ENCODE results near the gene ATP6V0A4. TPM values are rescaled to one million over a fixed set of nuclear protein-coding genes. Genes with fewer than 3 reads are reported as not detected.

ATP6V0A4 gene
- total and polyA plus RNA-seq, 2 of the 13 experiments (the other 11 are each of a cell fraction or from before 2014, with no cell fraction given): 0.24 to 0.25 TPM

DNA sequence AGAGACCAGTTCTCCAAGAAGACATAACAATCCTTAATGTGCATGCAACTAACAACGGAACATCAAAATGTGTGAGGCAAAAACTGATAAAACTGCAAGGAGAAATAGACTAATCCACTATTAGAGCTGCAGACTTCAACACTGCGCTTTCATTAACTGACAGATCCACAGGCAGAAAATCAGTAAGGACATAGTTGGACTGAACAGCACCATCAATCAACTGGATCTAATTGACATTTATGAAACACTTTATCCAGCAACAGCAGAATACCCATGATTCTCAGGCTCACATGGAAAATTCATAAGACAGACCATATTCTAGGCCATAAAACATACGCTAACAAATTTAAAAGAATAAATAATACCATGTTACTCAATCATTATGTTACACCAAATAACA, 21.6 kb upstream of the ATP6V0A4 start:
- in situ Hi-C loops (cut with HindIII; ENCODE audit: extremely low pct_ligation_motif_present, low pct_unique_long_range_greater_than_20kb): no loop called here
- ChIA-PET CTCF (ENCODE audit: low intra/inter-chr PET ratio, low total read pairs) (no interaction called here), POLR2A (no interaction called here)

More for the DNA sequence above, 21.6 kb upstream of the ATP6V0A4 start:
- Histone ChIP-seq H4K20me1 (ENCODE audit: insufficient read depth, low read length) (no peaks in the 10 kb centered on the region), H3K27me3 (ENCODE audit: control insufficient read depth in 1 of 2, insufficient read depth in 2 of 2, low read length in 2 of 2) (no peaks in the 10 kb centered on the region), H3K27ac (ENCODE audit: extremely low read length, insufficient read depth, low read length) (no peak overlapping the region), H3K9me3 (ENCODE audit: low read length) (no peaks in the 10 kb centered on the region), H3K4me1 (ENCODE audit: insufficient read depth, low read length) (peaks cover 15% of the 10 kb centered on the region), H3K9ac (ENCODE audit: insufficient read depth, low read depth, low read length) (no peak overlapping the region), H3K4me3 (replicated peaks in 1 of 3; ENCODE audit: insufficient read depth in 1 of 3, low read depth in 2 of 3, low read length in 3 of 3) (no peak overlapping the region), H2AFZ (ENCODE audit: low read length) (no peak overlapping the region), H3K79me2 (ENCODE audit: insufficient read depth, low read length) (no peaks in the 10 kb centered on the region), H3K36me3 (replicated peaks in 1 of 2; ENCODE audit: control insufficient read depth in 1 of 2, insufficient read depth in 2 of 2, low read length in 2 of 2) (no peaks in the 10 kb centered on the region), H3K4me2 (ENCODE audit: low read depth, low read length) (no peak overlapping the region)
- no peak for FAIRE-seq
- TF ChIP-seq ZNF253 (CRISPR knock-in tag; IDR thresholded peaks at IDR 0.05; ENCODE audit: borderline replicate concordance): no peak
- no peak for TF ChIP-seq ZNF333 (CRISPR knock-in tag; IDR thresholded peaks at IDR 0.05; ENCODE audit: borderline replicate concordance)
- no peak for TF ChIP-seq MTF1 (CRISPR knock-in tag; IDR thresholded peaks at IDR 0.05)
- TF ChIP-seq, protein P1, sequence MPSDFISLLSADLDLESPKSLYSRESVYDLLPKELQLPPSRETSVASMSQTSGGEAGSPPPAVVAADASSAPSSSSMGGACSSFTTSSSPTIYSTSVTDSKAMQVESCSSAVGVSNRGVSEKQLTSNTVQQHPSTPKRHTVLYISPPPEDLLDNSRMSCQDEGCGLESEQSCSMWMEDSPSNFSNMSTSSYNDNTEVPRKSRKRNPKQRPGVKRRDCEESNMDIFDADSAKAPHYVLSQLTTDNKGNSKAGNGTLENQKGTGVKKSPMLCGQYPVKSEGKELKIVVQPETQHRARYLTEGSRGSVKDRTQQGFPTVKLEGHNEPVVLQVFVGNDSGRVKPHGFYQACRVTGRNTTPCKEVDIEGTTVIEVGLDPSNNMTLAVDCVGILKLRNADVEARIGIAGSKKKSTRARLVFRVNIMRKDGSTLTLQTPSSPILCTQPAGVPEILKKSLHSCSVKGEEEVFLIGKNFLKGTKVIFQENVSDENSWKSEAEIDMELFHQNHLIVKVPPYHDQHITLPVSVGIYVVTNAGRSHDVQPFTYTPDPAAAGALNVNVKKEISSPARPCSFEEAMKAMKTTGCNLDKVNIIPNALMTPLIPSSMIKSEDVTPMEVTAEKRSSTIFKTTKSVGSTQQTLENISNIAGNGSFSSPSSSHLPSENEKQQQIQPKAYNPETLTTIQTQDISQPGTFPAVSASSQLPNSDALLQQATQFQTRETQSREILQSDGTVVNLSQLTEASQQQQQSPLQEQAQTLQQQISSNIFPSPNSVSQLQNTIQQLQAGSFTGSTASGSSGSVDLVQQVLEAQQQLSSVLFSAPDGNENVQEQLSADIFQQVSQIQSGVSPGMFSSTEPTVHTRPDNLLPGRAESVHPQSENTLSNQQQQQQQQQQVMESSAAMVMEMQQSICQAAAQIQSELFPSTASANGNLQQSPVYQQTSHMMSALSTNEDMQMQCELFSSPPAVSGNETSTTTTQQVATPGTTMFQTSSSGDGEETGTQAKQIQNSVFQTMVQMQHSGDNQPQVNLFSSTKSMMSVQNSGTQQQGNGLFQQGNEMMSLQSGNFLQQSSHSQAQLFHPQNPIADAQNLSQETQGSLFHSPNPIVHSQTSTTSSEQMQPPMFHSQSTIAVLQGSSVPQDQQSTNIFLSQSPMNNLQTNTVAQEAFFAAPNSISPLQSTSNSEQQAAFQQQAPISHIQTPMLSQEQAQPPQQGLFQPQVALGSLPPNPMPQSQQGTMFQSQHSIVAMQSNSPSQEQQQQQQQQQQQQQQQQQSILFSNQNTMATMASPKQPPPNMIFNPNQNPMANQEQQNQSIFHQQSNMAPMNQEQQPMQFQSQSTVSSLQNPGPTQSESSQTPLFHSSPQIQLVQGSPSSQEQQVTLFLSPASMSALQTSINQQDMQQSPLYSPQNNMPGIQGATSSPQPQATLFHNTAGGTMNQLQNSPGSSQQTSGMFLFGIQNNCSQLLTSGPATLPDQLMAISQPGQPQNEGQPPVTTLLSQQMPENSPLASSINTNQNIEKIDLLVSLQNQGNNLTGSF (CRISPR knock-in tag; IDR thresholded peaks at IDR 0.05): no peak
- TF ChIP-seq CENPT (CRISPR knock-in tag; IDR thresholded peaks at IDR 0.05; ENCODE audit: low read depth): no peak
- TF ChIP-seq MIER3 (CRISPR knock-in tag; IDR thresholded peaks at IDR 0.05; ENCODE audit: borderline replicate concordance): no peak
- TF ChIP-seq MBNL3 (CRISPR knock-in tag; conservative IDR thresholded peaks at IDR 0.05): no peak
- no peak for TF ChIP-seq TEAD2 (CRISPR knock-in tag; IDR thresholded peaks at IDR 0.05)
- no peak for TF ChIP-seq IRF2 (CRISPR knock-in tag; IDR thresholded peaks at IDR 0.05)
- TF ChIP-seq ZNF572 (CRISPR knock-in tag; IDR thresholded peaks at IDR 0.05): no peak
- TF ChIP-seq EP300 (IDR thresholded peaks at IDR 0.05; ENCODE audit: low read depth in 2 of 2, low read length in 2 of 2): no peak
- TF ChIP-seq EP300 (CRISPR knock-in tag; IDR thresholded peaks at IDR 0.05; ENCODE audit: borderline replicate concordance): no peak
- no peak for TF ChIP-seq ZEB1 (IDR thresholded peaks at IDR 0.05; ENCODE audit: insufficient replicate concordance, low read depth)
- TF ChIP-seq, protein P2, sequence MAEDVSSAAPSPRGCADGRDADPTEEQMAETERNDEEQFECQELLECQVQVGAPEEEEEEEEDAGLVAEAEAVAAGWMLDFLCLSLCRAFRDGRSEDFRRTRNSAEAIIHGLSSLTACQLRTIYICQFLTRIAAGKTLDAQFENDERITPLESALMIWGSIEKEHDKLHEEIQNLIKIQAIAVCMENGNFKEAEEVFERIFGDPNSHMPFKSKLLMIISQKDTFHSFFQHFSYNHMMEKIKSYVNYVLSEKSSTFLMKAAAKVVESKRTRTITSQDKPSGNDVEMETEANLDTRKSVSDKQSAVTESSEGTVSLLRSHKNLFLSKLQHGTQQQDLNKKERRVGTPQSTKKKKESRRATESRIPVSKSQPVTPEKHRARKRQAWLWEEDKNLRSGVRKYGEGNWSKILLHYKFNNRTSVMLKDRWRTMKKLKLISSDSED (CRISPR knock-in tag; IDR thresholded peaks at IDR 0.05): no peak
- WGBS (ENCODE audit: low lambda C conversion rate): 82% methylated on average over 3 of the region's 3 CpGs
- intact Hi-C loops (cut with micrococcal nuclease; ENCODE audit: unreplicated experiment): no loop called here
- DNase-seq (ENCODE audit: low spot score): no peak
- no peak for ATAC-seq
- no TSS peak for BruUV-seq (replicated peaks)

All from HepG2 (cell line).